Right renal pelvis (tissue), 4 donors: Measurements from ENCODE around the gene ANXA2. TPM values are rescaled to one million over a fixed set of nuclear protein-coding genes. Genes with fewer than 3 reads are reported as not detected.

Source experiments
- DNase-seq, 4 donors: peaks; one replicate each; pipeline ENCODE4 v3.0.0-alpha.2; 2013; ENCODE audit warnings: low read depth in 4 of 4, low spot score in 3 of 4, missing footprints in 1 of 4
- polyA plus RNA-seq, 4 donors: library from polyadenylated mRNA; unstranded; fragments of 120-200 nt; gene quantifications; one replicate each; pipeline ENCODE4 v1.2.1, GENCODE V29; 2013; ENCODE audit not compliant: insufficient read length in 4 of 4

Gene ANXA2
- polyA plus RNA-seq, 4 donors: 530 to 617 (median 572) TPM

- no peak for DNase-seq
These were observed 79.4 kb downstream of the ANXA2 start for GRCh38 chr15:60318216-60318867.

GRCh38 chr15:60316961-60317360, 80.8 kb downstream of the ANXA2 start:
- no peak for DNase-seq

DNA sequence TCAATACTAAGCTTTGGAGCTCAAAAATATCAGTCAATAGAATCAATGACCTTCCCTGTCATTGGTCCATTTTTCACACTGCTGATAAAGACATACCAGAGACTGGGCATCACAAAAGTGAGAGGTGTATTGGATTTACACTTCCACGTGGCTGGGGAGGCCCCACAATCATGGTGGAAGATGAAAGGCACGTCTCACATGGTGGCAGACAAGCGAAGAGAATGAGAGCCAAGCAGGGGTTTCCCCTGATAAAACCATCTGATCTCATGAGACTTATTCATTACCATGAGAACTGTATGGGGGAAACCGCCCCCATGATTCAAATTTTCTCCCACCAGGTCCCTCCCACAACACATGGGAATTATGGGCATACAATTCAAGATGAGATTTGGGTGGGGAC, 81.9 kb downstream of the ANXA2 start:
- DNase-seq: no peak

GRCh38 chr15:60313906-60314305, 83.9 kb downstream of the ANXA2 start:
- no peak for DNase-seq

DNA sequence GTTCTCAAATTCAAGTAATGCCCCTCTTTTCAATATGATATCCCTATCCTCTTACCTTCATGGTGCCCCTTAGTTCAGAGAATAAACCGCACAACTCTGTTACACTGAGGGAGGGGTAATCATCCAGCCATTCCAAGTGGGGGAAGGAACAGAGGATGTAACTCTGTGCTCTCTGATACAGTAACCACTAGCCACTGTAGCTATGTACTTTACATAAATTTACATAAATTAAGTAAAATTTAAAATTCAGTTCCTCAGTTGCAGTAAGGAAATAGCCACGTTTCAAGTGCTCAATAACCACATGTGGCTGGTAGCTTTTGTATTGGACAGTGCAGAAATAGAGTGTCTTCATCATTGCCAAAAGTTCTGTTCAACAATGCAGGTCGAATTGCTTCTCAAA, 90.8 kb downstream of the ANXA2 start:
- DNase-seq: no peak

- no peak for DNase-seq
These were observed 96.8 kb downstream of the ANXA2 start for GRCh38 chr15:60301024-60301423.

DNA sequence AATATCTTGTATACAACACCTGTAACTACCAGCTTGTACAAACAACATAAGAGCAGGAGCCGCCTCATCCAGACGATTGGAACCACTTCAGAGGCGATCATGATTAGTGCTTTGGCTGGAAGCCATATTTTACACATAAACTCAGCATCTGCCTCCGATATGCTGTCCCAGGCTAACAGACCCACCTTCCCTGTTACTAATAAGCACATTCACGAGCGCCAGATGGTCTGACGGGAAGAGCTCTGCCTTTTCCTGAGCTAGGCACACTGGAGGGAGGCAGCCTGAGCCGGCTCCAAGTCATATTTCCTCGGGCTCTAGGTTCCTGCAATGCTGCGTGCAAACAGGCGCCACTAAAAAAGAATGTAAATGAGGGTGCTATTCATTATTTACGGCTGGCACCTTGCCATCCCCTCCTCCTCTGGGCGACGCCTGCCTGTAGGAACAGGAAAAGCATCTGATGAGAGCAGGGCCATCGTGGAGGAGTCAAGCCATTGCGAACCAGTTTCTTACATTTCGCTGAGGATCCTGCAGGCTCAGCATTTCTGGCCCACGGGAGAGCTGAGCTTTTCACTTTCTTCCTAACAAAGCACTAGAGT, 98.2 kb downstream of the ANXA2 start:
- DNase-seq: no peak

Other genes starting within 250 kb of the ANXA2 start
- gene ICE2, start 81.2 kb upstream of the ANXA2 start, polyA plus RNA-seq: 10 to 100 TPM; 79.7 to 98.0 (median 91.8) TPM